ENCODE results near the gene DPH1.
A peak's percentile ranks its signal among the peaks of the same experiment; 100 is the strongest.

The DPH1 gene

DNA sequence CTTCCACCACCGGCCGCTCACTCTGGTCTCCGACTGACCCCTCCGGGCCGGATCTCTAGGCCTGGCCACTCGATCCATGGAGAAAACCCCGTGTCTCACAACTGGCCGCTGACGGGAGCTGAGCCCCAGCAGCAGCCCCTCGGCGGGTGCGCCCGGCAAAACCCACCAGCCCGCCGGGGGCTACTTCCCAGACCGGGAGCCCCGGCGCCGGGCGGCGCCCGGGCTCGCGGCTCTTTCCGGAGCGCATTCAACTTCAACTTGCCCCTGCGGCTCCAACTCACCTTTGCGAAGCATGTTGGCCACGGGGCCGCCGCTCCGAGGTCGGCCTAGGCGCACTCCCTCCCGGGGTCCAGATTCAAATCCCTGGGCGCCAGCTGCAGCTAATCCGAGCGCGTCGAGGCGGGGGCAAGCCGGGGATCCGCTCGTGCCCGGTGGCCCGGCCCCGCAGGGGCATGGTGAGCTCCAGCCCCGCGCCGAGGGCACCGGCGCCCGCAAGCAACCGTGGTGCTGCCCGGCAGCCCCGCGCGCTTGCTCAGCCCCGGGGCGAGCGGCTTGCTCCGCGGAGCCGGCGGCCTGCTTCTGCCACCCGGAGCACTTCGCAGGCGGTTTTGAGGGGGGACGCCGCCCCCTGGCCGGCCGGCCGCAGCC is 5.3 kb upstream of the DPH1 start:
- peaks cover 78% of the 10 kb centered on the region for H3K4me1 ChIP-seq
- no peak for TF ChIP-seq Cebpa-rat (IDR thresholded peaks at IDR 0.05)
- peaks cover 17% of the 10 kb centered on the region for H4K20me1 ChIP-seq
- H3K27me3 ChIP-seq = peaks cover 25% of the 10 kb centered on the region; the same call in 1 of the 2 replicates
- no peaks in the 10 kb centered on the region for H3K36me3 ChIP-seq
- H3K9ac ChIP-seq = peak overlapping the region; percentile 86
- H3K27ac ChIP-seq = peak overlapping the region; percentile 81
- H3K9me3 ChIP-seq = no peaks in the 10 kb centered on the region
- peak overlapping the region; percentile 100 for H3K4me2 ChIP-seq
- H3K4me3 ChIP-seq = peak overlapping the region; percentile 79

DNA sequence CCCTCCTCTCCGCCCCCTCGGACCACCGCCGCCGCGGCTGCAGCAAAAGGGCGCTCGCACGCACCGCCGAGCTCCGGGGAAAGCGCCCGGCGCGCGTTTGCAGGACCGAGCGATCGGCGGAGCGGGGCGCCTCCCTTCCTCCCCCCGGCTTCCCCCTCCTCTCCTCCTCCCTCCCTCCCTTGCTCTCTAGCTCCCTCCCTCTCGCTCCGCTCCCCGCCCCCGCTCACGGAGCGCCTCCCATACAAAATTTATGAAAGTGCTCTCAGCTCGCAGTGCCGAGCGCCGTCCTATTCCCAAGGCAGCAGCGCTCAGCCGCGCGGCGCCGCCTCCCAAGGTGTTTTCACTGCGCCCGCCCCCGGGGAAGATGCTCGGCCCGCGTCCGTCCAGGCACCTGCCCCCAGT is 4.7 kb upstream of the DPH1 start, which contains the start of gene RTN4RL1:
Gene RTN4RL1, minus strand, starts transcription at position 115 of the 402 bp plus-strand sequence. CDS start 469 bp downstream, outside the sequence.
- peak within 1 kb of the TSS; percentile 81 for H3K27ac ChIP-seq
- peaks cover 74% of the 10 kb centered on the region for H3K4me1 ChIP-seq
- peak within 1 kb of the TSS; percentile 86 for H3K9ac ChIP-seq
- no peaks in the 10 kb centered on the region for H3K9me3 ChIP-seq
- peaks cover 25% of the 10 kb centered on the region; the same call in 1 of the 2 replicates for H3K27me3 ChIP-seq
- peaks cover 11% of the 10 kb centered on the region for H4K20me1 ChIP-seq
- peak within 1 kb of the TSS; percentile 100 for H3K4me2 ChIP-seq
- TF ChIP-seq Cebpa-rat (IDR thresholded peaks at IDR 0.05) = no peak
- peak within 1 kb of the TSS; percentile 79 for H3K4me3 ChIP-seq
- no peaks in the 10 kb centered on the region for H3K36me3 ChIP-seq

DNA sequence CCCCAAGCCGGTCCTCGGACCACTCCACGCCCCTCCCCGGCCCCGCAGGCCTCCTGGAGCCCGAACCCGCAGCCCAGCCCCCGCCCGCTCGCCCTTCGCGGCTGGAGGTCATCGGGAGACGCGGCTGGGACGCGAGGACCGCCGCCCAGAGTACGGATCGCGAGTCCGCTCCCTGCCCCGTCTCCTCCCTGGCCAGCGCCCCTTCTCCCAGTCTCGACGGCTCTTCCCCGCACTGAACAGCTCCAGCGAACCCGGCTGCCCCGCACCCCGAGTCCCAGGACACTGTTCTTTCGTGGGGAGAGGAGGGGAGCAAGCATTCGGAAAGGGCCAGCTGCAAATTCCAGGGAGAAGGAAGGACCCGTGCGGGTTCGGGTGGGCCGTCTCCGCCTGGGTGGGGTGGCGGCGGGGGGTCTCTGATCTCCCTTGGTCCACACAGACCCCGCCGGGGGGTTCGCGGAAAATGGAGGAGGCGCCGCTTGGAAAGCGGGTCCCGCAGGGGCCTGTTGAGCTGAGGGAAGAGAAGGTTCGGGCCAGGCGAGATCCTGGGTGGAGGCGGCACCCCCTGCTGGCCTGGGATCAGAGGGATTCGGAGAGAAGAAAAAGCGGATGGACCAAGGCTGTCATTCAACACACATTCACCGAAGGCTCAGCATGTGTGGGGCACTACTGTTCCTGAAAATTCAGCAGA is 4.2 kb upstream of the DPH1 start:
- Histone ChIP-seq H3K27me3 (peaks cover 25% of the 10 kb centered on the region; the same call in 1 of the 2 replicates), H4K20me1 (peaks cover 7% of the 10 kb centered on the region), H3K36me3 (no peaks in the 10 kb centered on the region), H3K9me3 (no peaks in the 10 kb centered on the region), H3K4me3 (peak overlapping the region; percentile 79), H3K27ac (peak overlapping the region; percentile 53; the same call in 1 of the 2 replicates), H3K4me1 (peaks cover 69% of the 10 kb centered on the region), H3K4me2 (peak overlapping the region; percentile 100), H3K9ac (peak overlapping the region; percentile 73)
- TF ChIP-seq Cebpa-rat (IDR thresholded peaks at IDR 0.05) = no peak

DNA sequence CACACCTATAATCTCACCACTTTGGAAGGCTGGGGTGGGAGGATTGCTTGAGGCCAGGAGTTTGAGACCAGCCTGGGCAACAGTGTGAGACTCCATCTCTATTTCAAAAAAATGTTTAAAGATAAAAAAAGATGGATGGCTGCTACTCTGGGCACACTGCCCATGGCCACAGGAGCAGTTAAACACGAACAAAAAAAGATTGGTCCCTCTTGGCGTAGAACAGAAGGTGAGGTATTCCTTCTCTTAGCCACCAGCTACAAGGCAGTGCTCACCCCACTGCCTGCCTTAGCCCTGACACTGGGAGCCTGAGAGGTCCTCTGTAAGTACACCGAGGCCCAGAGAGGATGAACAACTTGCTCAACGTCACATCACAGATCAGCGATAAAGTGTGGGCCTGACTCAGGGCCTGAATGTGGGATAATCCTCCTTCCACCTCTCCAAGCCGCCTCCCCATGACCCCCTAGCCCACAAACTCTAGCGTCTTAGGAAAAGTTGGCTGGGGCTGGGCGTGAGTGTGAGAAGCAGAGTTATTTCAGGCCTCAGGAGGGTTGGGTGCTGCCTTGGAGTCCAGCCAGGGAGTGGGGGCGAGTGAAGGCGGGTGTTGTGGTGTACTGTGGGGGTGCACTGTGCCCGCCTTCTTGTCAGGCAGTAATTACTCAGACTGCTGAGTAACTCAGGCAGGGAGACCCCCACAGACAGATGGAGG is 2.3 kb upstream of the DPH1 start:
- H3K4me3 ChIP-seq = no peak overlapping the region
- H3K4me2 ChIP-seq = peak overlapping the region; percentile 98
- H3K4me1 ChIP-seq = peaks cover 69% of the 10 kb centered on the region
- no peak for TF ChIP-seq Cebpa-rat (IDR thresholded peaks at IDR 0.05)
- peaks cover 20% of the 10 kb centered on the region; the same call in 1 of the 2 replicates for H4K20me1 ChIP-seq
- H3K9me3 ChIP-seq = no peaks in the 10 kb centered on the region
- H3K9ac ChIP-seq = peak overlapping the region; percentile 25
- H3K27me3 ChIP-seq = peaks cover 25% of the 10 kb centered on the region; the same call in 1 of the 2 replicates
- H3K36me3 ChIP-seq = no peaks in the 10 kb centered on the region
- no peak overlapping the region for H3K27ac ChIP-seq

DNA sequence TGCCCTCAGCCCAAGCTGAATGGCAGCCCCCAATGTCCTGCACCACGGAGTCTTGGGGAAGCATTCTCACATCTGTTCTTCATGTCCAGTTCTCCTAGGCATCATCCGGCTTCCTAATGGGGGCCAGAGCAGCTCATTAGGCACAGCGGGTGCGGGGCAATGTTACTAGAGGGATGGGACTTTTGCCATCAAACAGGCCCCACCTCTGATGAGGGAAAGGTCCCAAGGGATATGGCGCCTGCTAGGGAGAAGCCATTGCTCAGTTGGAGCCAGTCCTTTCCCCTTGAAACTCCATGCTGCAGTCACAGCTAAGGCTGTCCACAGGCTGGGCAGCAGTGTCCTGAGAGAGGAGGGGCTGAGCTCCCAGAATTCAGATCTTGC is 1.7 kb upstream of the DPH1 start:
- Histone ChIP-seq H3K36me3 (no peaks in the 10 kb centered on the region), H3K4me1 (peaks cover 69% of the 10 kb centered on the region), H3K9me3 (no peaks in the 10 kb centered on the region), H3K27ac (no peak overlapping the region), H3K27me3 (peaks cover 25% of the 10 kb centered on the region; the same call in 1 of the 2 replicates), H4K20me1 (peaks cover 24% of the 10 kb centered on the region; the same call in 1 of the 2 replicates), H3K4me2 (peak overlapping the region; percentile 98), H3K9ac (peak overlapping the region; percentile 25), H3K4me3 (no peak overlapping the region)
- no peak for TF ChIP-seq Cebpa-rat (IDR thresholded peaks at IDR 0.05)

DNA sequence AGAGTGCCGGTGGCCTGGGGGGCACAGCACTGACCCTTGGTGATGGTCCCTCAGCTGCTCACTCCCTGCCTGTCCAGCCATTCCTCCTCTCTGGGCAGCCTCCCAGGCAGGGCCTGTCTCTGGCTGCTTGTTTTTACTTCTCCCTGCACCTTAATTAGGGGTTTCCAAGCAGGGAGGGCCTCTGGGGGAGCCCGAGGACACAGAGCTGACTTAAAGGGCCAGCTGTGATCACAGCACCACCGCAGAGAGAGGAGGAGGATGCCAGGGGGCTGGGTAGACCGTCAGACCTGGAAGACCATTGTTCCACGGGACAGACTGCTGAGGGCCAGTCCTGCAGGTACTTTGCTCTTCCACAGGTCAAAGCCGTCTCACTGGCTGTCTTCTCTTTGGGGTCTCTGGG is 1.2 kb upstream of the DPH1 start:
- no peak for TF ChIP-seq Cebpa-rat (IDR thresholded peaks at IDR 0.05)
- Histone ChIP-seq H3K9ac (0 out of 2 replicates have a peak overlapping the region, but pooled peaks have one; percentile 25), H3K27ac (no peak overlapping the region), H3K27me3 (peaks cover 25% of the 10 kb centered on the region; the same call in 1 of the 2 replicates), H3K4me2 (peak overlapping the region; percentile 98), H4K20me1 (peaks cover 28% of the 10 kb centered on the region; the same call in 1 of the 2 replicates), H3K4me3 (peak overlapping the region; percentile 93; the same call in 1 of the 2 replicates), H3K4me1 (peaks cover 71% of the 10 kb centered on the region), H3K36me3 (no peaks in the 10 kb centered on the region), H3K9me3 (no peaks in the 10 kb centered on the region)

DNA sequence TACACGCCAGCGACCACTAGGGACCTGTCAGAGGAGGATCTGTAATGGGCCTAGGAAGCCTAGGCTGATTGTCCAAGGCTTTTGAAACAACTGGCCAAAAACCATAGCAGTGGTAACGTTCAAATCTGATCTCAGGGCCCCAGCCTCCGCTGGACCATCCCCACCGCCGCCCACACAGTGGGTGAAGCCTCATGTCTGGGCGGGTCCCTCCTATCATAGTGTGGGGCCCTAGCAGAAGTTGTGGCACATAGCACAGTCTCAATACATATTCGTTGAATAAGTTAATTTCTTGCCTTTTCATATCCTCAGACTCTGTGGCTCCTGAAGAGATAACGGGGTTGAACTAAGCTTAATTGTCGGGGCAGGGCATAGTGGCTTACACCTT is 818 bp downstream of the DPH1 start:
- Histone ChIP-seq H3K9ac (peak overlapping the region; percentile 87), H3K27ac (peak overlapping the region; percentile 45), H3K4me3 (peak overlapping the region; percentile 93), H3K4me1 (peaks cover 71% of the 10 kb centered on the region), H4K20me1 (peaks cover 31% of the 10 kb centered on the region; the same call in 1 of the 2 replicates), H3K36me3 (peaks cover 3% of the 10 kb centered on the region; the same call in 1 of the 2 replicates), H3K4me2 (peak overlapping the region; percentile 98), H3K27me3 (peaks cover 11% of the 10 kb centered on the region; the same call in 1 of the 2 replicates), H3K9me3 (no peaks in the 10 kb centered on the region)
- no peak for TF ChIP-seq Cebpa-rat (IDR thresholded peaks at IDR 0.05)

DNA sequence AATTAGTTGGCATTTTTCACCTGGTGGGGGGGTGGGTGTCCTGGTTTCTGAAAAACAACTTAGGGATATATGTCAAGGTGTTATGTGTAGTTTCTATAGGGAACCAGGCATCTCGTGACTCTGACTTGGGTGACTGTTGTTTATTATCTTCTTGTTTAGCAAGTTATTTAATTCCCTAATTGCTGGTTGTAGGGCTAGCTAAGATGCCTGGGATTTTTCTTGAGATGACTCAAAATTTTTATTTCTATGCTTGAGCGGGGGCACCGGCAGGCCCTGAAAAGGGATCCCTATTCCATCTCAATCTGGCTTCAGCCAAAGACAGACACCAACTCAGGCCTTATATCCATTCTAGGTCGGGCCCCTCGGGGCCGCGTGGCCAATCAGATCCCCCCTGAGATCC is 3.2 kb downstream of the DPH1 start:
- Histone ChIP-seq H4K20me1 (peaks cover 34% of the 10 kb centered on the region; the same call in 1 of the 2 replicates), H3K4me1 (peaks cover 56% of the 10 kb centered on the region), H3K36me3 (peaks cover 27% of the 10 kb centered on the region), H3K9me3 (no peaks in the 10 kb centered on the region), H3K4me3 (no peak overlapping the region), H3K9ac (peak overlapping the region; percentile 37), H3K27ac (peak overlapping the region; percentile 57), H3K4me2 (peak overlapping the region; percentile 65), H3K27me3 (no peaks in the 10 kb centered on the region)
- no peak for TF ChIP-seq Cebpa-rat (IDR thresholded peaks at IDR 0.05)

DNA sequence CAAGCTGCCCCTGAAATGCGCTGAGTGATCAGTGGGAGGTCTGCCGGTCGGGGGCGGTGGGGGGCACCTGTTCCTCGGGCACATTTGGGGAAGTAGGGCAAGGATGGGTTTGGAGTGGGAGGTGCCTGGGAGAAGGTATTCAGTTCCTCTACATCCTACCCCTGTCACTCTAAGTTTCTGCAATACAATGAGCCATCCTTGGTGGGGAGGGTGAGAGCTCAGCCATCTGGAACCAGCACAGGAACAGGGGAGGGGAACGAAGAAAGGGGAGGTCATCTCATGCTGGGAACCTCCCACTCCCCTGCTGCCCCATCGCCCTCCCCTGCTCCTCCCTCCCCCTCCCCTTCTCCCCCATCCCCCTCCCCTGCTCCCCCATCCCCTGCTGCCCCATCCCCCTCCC is 4.2 kb downstream of the DPH1 start:
- TF ChIP-seq Cebpa-rat (IDR thresholded peaks at IDR 0.05) = no peak
- Histone ChIP-seq H3K4me2 (peak overlapping the region; percentile 65), H3K9ac (peak overlapping the region; percentile 37; the same call in 1 of the 2 replicates), H3K9me3 (no peaks in the 10 kb centered on the region), H3K4me1 (peaks cover 46% of the 10 kb centered on the region), H4K20me1 (peaks cover 34% of the 10 kb centered on the region; the same call in 1 of the 2 replicates), H3K27me3 (no peaks in the 10 kb centered on the region), H3K27ac (peak overlapping the region; percentile 57), H3K4me3 (0 out of 2 replicates have a peak overlapping the region, but pooled peaks have one; percentile 28), H3K36me3 (peaks cover 35% of the 10 kb centered on the region)

Data from BLaER1 (cell line).